NCI-H187 (cell line): Measurements from ENCODE around the gene STRA8.

ENCODE experiments used
- DNase-seq, 2 experiments: peaks; one replicate each; lab custom pipeline; 2025; lab: John Stamatoyannopoulos, UW

STRA8 gene

GRCh38 chr7:135239263-135239662, 5.6 kb downstream of the STRA8 start:
- no peak for DNase-seq

- DNase-seq: no peak
Observed at GRCh38 chr7:135240441-135240840, 6.8 kb downstream of the STRA8 start.

- DNase-seq: no peak
Observed at GRCh38 chr7:135242096-135242684, 8.6 kb downstream of the STRA8 start.

GRCh38 chr7:135245226-135246190, 11.9 kb downstream of the STRA8 start:
- DNase-seq: no peak

- DNase-seq: no peak
Observed at GRCh38 chr7:135246191-135246825, 12.7 kb downstream of the STRA8 start.

- DNase-seq: no peak
Observed at GRCh38 chr7:135247746-135248471, 14.3 kb downstream of the STRA8 start.

GRCh38 chr7:135248546-135248945, 14.9 kb downstream of the STRA8 start:
- DNase-seq: no peak

GRCh38 chr7:135251496-135252391, 18.1 kb downstream of the STRA8 start:
- DNase-seq: no peak

GRCh38 chr7:135253851-135254771, 20.5 kb downstream of the STRA8 start:
- peak; percentile 50 to 68 for DNase-seq

- DNase-seq: no peak
Observed at GRCh38 chr7:135257790-135258189, 24.2 kb downstream of the STRA8 start.

- DNase-seq: no peak
Observed at GRCh38 chr7:135258585-135258984, 24.9 kb downstream of the STRA8 start.

GRCh38 chr7:135259702-135260101, 26.1 kb downstream of the STRA8 start:
- DNase-seq: no peak

GRCh38 chr7:135260470-135260869, 26.8 kb downstream of the STRA8 start:
- DNase-seq: no peak

GRCh38 chr7:135260930-135261721, 27.5 kb downstream of the STRA8 start:
- DNase-seq: no peak

- no peak for DNase-seq
Observed at GRCh38 chr7:135262623-135263320, 29.1 kb downstream of the STRA8 start.

- DNase-seq: no peak
Observed at GRCh38 chr7:135263321-135263970, 29.8 kb downstream of the STRA8 start.

GRCh38 chr7:135265637-135266036, 32.0 kb downstream of the STRA8 start:
- no peak for DNase-seq

- DNase-seq: no peak
Observed at GRCh38 chr7:135269921-135270320, 36.3 kb downstream of the STRA8 start.
